ENCODE data around the gene ZNF883.

DNA sequence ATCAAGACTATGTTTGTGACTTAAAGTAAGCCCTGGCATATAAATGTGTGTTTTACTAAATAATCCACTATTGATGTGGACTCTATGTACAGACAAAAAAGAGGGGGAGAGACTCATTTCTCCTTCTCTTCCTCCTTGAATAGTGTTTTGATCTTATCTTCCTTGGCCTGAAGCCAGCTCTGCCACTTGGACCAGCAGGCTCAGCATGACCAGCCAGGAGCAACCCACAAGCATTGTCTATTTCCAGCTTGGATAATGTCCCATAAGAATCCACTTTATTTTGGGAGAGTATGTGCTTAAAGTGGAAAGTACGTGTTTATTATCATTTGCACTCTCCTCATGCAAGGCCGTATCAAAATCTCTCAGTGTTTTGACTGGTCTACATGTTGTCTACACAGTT lies 97.5 kb downstream of the ZNF883 start:
- TF ChIP-seq, protein P1, sequence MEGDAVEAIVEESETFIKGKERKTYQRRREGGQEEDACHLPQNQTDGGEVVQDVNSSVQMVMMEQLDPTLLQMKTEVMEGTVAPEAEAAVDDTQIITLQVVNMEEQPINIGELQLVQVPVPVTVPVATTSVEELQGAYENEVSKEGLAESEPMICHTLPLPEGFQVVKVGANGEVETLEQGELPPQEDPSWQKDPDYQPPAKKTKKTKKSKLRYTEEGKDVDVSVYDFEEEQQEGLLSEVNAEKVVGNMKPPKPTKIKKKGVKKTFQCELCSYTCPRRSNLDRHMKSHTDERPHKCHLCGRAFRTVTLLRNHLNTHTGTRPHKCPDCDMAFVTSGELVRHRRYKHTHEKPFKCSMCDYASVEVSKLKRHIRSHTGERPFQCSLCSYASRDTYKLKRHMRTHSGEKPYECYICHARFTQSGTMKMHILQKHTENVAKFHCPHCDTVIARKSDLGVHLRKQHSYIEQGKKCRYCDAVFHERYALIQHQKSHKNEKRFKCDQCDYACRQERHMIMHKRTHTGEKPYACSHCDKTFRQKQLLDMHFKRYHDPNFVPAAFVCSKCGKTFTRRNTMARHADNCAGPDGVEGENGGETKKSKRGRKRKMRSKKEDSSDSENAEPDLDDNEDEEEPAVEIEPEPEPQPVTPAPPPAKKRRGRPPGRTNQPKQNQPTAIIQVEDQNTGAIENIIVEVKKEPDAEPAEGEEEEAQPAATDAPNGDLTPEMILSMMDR (IDR thresholded peaks at IDR 0.05; ENCODE audit: insufficient read depth, low read length, poor library complexity, severe bottlenecking): no peak
- no peak for TF ChIP-seq EZH2phosphoT487 (conservative IDR thresholded peaks at IDR 0.05; ENCODE audit: low read length)
